Measurements from ENCODE around the gene NOXA1.
"Not testable (repeated sequence)": the region's sequence is repeated elsewhere in the genome, so short reads cannot be mapped to it uniquely, and the experiment has no call there.

The NOXA1 gene

GRCh38 chr9:137466389-137467085 lies 43.3 kb downstream of the NOXA1 start:
- DNase-seq: not testable (repeated sequence)

- DNase-seq: no peak
Measured at GRCh38 chr9:137467161-137467581, 44.0 kb downstream of the NOXA1 start.

GRCh38 chr9:137467896-137468295 lies 44.7 kb downstream of the NOXA1 start:
- no peak for DNase-seq

DNA sequence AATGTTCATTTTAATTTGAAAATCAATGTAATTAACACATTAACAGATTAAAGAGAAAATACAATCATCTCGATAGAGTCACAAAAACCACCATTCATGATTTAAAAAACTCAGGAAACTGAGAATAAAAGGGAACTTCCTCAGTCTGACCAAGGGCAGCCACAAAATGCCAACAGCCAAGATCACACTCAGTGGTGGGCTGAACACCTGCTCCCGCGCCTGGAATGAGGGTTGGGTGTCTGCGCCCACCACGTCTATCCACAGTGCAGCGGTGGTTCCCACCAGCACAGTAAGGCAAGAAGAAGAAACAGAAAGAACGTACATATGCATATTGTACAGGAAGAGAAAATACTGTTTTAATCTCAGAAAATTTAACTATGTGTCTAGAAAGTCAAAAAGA lies 47.6 kb downstream of the NOXA1 start:
- DNase-seq: no peak

GRCh38 chr9:137474271-137474670 lies 51.1 kb downstream of the NOXA1 start:
- no peak for DNase-seq

GRCh38 chr9:137475666-137476065 lies 52.5 kb downstream of the NOXA1 start:
- DNase-seq: no peak

- no peak for DNase-seq
Measured at GRCh38 chr9:137476856-137477255, 53.7 kb downstream of the NOXA1 start.

DNA sequence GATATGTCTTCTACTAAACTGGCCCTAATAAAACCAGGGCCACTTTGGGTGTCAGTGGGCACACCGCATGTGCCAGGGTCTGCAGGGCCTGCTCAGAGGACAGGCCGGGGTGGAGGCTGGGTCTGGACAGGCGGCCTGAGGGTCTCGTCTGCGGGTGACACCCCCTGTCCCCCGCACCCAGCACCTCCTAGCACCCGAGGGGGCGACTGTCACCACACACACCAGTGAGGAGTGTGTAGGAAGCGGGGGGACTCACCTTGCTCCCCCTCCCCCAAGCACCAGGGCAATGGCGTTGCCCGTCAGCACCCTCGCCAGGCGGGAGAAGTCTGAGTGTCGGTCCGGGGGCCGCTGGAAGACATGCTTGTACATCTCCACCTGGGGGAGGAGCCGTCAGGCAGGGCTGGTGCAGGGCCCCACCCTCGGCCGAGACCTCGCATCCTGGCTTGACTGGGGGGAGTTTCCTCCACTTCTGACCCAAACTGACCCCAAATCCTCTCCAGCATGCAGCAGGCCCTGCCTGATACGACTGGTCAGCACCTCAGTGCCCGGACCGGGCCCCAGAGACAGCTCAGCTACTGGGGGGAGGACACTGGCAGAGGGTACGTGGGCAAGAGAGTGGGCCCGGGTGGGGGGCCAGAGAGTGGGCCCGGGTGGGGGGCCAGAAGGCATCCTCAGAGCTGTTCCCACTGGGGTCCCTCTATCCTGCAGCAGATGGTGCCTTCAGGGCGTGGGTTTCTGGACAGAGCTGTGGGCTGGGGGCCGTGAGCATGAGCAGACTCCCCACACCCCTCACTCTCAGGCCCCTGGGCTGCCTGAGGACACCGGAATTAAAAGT lies 54.8 kb downstream of the NOXA1 start:
- no peak for DNase-seq

DNA sequence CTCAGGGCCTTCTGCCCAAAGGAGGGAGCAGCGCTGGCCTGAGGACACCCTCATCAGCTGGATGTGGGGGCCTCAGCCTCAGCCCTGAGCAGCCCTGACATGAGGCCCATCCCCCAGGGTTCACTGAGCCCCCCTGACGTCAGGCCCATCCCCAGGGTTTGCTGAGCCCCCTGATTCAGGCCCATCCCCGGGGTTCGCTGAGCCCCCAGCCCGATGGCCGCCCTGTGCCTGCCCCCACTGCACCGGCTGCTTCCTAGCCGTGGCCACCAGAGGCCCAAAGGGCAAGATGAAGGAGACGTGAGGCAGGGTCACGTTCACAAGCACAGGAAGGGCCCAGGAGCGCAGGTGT lies 55.4 kb downstream of the NOXA1 start:
- DNase-seq: no peak

DNA sequence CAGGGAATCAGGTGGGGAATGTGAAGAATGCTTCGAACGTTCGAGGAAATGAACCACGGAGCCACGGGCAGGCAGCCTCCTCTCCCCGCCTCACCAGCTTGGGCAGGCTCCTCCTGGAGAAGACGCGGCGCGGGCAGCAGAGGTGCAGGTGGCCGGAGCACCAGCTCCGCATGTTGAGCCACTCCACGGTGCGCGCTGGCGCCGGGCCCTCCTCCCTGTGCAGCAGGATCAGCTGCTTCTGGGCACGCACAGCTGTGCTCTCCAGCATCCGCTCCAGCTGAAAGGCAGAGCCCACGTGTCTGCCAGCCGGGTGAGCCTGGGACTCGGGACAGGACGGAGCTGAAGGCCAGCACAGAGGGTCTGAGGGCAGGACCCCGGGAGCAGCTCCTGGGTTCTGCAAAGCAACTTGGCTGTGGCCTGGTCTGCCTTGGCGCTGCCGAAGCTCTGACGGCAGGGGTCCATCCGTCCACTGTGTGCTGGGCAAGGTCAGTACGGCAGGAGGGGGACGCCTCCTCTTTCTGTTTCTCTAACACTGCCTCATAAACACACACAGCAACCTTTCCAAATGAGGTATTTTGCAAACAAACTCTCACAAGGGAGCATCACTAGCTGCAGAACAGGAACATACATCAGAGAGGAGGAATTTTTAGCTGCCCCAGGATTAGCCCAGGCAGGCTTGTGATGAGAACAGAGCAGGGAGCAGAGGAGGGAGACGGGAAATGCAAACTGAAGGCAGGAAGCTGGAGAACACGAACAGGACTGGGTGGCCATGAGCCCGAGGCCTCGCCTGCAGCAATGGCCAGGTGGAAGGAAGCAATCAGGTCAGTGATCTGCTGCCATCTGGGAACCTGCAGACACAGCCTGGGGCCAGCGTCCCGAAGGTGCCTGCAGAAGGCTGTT lies 56.0 kb downstream of the NOXA1 start:
- no peak for DNase-seq

- no peak for DNase-seq
Measured at GRCh38 chr9:137479892-137480685, 56.9 kb downstream of the NOXA1 start.

GRCh38 chr9:137480686-137481683 lies 57.8 kb downstream of the NOXA1 start:
- DNase-seq: no peak

- DNase-seq: no peak
Measured at GRCh38 chr9:137482094-137482781, 59.0 kb downstream of the NOXA1 start.

Data from activated CD4-positive, alpha-beta T cell treated with anti-CD3 and anti-CD28 coated beads, Interleukin-2, amount 50 U/mL, for 4 hours (primary cell).